Esophagus squamous epithelium (tissue), 5 donors: ENCODE results near the gene LGSN. TPM values are rescaled to one million over a fixed set of nuclear protein-coding genes. Genes with fewer than 3 reads are reported as not detected.

ENCODE experiments used
- DNase-seq: peaks from one replicate; lab custom pipeline; 2025; lab: John Stamatoyannopoulos, UW
- H3K27ac ChIP-seq, 4 donors: fragments of 200-600 bp; sonication (generic); one replicate each; pipeline ENCODE4 v1.5.1; 2016 to 2019; ENCODE audit warnings: mild to moderate bottlenecking in 1 of 4
- H3K27me3 ChIP-seq, 4 donors: fragments of 200-600 bp; sonication (generic); 1 replicate in 3 of 4; 2 replicates in 1 of 4; pipeline versions ENCODE4 v1.5.1 to v1.6.0; 2017 to 2021; ENCODE audit warnings: antibody characterized with exemption in 1 of 4
- H3K36me3 ChIP-seq, 3 donors: fragments of 200-600 bp; sonication (generic); one replicate each; pipeline ENCODE4 v1.5.1; 2016 to 2019
- H3K4me1 ChIP-seq, 3 donors: fragments of 200-600 bp; sonication (generic); one replicate each; pipeline ENCODE4 v1.5.1; 2017 to 2019
- H3K4me3 ChIP-seq, 4 donors: fragments of 200-600 bp; sonication (generic); 1 replicate in 3 of 4; 2 replicates in 1 of 4; pipeline ENCODE4 v1.5.1; 2016 to 2019; ENCODE audit warnings: mild to moderate bottlenecking in 2 of 4, moderate library complexity in 1 of 4
- H3K9me3 ChIP-seq, 3 donors: fragments of 200-600 bp; sonication (generic); one replicate each; pipeline ENCODE4 v1.5.1; 2016 to 2019
- POLR2A ChIP-seq, 4 donors: fragments of 450-650 bp; IDR thresholded peaks; one replicate each; pipeline ENCODE4 v1.6.1; 2017; ENCODE audit warnings: antibody characterized with exemption in 4 of 4, mild to moderate bottlenecking in 4 of 4, moderate library complexity in 3 of 4
- WGBS, 2 donors: methylation state at CpG; one replicate each; pipeline ENCODE4 v1.1.5; 2018; 5-methylcytosine and 5-hydroxymethylcytosine counted together
- intact Hi-C: fragments of 100-400 bp; cut with DNase I; formaldehyde crosslinking; loops from one replicate; pipeline ENCODE4 v1.15.0; 2022
- total RNA-seq, 4 donors: library from RNA; depleted of rRNA; stranded (reverse); fragments of >200 nt; gene quantifications; one replicate each; pipeline ENCODE4 v1.1.0, GENCODE V29; 2016
- TF ChIP-seq, protein P1 (sequence below), 6 experiments: fragments of 450-650 bp in 4 of 6; fragments of 200-600 bp in 2 of 6; sonication (generic) in 2 of 6; IDR thresholded peaks; one replicate each; pipeline ENCODE4 v1.5.1; 2016 to 2019; ENCODE audit warnings: antibody characterized with exemption in 6 of 6, mild to moderate bottlenecking in 4 of 6, moderate library complexity in 4 of 6
- donor health status: DM: yes; HTN: yes; CAD: no.

LGSN gene
- total RNA-seq, 4 donors from 2014 or later = not detected

DNA sequence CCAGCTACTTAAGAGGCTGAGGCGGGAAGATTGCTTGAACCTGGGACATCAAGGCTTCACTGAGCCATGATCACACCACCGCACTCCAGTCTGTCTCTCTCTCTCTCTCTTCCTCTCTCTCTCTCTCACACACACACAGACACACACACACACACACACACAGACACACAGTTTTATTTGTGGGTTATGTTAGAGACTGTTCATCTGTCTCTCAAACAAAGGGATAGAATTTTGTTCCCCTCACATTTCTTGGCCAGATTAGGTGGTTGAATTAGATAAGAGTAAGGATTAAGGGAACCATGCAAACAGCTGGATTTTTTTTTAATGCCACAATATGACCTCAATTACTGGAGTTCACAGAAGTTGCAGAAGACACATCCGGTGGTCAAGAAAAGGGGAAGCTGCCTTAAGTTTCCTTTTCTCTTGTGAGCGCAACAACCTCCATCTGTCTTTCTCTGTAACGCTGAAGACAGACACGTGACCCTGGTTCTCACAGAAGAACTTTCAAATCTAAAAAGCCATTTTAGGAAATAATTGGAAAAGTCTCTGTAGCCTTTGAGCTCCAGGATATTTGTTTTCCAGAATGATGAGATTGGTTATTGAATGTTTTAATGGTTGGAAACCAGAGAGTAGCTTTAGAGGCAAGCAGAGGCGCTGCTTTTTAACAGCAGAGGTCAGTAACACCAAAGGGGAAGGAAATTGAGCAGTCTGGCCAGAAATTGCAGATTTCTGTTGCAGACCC lies 32.9 kb upstream of the LGSN start:
- intact Hi-C loops = no loop called here
- H3K4me1 ChIP-seq = peaks cover 0 to 11% (median 0%) of the 10 kb centered on the region in 3 donors
- H3K36me3 ChIP-seq = no peaks in the 10 kb centered on the region
- H3K4me3 ChIP-seq = peak overlapping the region in 1 of 4 donors; percentile 23
- WGBS, 2 donors = 35 to 44% methylated on average over 7 of the region's 7 CpGs
- no peak overlapping the region for H3K27ac ChIP-seq
- no peak for DNase-seq
- no peaks in the 10 kb centered on the region for H3K9me3 ChIP-seq
- no peaks in the 10 kb centered on the region for H3K27me3 ChIP-seq
- TF ChIP-seq, protein P1, sequence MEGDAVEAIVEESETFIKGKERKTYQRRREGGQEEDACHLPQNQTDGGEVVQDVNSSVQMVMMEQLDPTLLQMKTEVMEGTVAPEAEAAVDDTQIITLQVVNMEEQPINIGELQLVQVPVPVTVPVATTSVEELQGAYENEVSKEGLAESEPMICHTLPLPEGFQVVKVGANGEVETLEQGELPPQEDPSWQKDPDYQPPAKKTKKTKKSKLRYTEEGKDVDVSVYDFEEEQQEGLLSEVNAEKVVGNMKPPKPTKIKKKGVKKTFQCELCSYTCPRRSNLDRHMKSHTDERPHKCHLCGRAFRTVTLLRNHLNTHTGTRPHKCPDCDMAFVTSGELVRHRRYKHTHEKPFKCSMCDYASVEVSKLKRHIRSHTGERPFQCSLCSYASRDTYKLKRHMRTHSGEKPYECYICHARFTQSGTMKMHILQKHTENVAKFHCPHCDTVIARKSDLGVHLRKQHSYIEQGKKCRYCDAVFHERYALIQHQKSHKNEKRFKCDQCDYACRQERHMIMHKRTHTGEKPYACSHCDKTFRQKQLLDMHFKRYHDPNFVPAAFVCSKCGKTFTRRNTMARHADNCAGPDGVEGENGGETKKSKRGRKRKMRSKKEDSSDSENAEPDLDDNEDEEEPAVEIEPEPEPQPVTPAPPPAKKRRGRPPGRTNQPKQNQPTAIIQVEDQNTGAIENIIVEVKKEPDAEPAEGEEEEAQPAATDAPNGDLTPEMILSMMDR (IDR thresholded peaks at IDR 0.05) = peak in 5 of 6 experiments; percentile 17 to 53 (median 46)
- no peak for TF ChIP-seq POLR2A (IDR thresholded peaks at IDR 0.05)

DNA sequence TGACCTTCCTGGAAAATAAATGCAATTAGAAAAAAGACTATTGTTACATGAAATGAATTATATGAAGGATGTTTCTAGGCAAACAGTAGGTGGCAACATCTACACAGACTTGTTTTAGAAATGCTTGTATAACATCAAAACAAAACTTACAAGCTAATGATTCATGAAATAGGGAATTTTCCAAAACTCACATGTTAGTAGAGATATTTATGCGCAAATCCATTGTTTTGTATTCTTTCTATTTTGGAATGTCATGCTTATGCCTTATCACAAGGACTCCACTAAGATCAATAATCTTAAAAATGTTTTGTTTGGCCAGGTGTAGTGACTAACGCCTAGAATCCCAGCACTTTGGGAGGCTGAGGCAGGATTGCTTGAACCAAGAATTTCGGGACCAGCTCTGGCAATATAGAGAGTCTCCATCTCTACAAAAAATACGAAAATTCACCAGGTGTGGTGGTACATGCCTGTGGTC lies 32.3 kb upstream of the LGSN start:
- Histone ChIP-seq H3K27ac (no peak overlapping the region), H3K4me3 (no peak overlapping the region), H3K27me3 (no peaks in the 10 kb centered on the region), H3K9me3 (no peaks in the 10 kb centered on the region), H3K36me3 (no peaks in the 10 kb centered on the region), H3K4me1 (peaks cover 0 to 11% (median 0%) of the 10 kb centered on the region in 3 donors)
- no peak for DNase-seq
- WGBS, 2 donors = 28 to 47% methylated on average over 4 of the region's 4 CpGs
- intact Hi-C loops = no loop called here
- no peak for TF ChIP-seq POLR2A (IDR thresholded peaks at IDR 0.05)
- TF ChIP-seq, protein P1 (IDR thresholded peaks at IDR 0.05) = peak in 5 of 6 experiments; percentile 23 to 63 (median 41)

DNA sequence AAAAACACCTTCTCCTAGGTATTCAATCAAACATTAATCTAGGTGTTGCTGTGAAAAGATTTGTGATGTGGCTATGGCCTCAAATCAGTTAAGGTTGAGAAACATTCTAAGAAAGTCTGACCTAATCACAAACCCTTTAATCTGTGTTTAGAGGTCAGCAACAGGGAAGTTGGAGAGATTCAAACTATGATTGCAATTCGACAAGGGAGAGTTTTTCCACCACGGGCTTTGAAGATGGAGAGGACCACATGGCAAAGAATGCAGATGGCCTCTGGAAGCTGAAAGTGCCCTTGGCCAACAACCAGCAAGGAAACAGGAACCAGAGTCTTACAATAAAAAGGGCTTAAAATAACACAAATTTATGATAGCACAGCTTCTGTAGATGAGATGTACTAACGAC lies 29.6 kb upstream of the LGSN start:
- WGBS, 2 donors = 41 to 42% methylated on average over 3 of the region's 3 CpGs
- Histone ChIP-seq H3K27ac (no peak overlapping the region), H3K9me3 (no peaks in the 10 kb centered on the region), H3K4me1 (peaks cover 0 to 11% (median 0%) of the 10 kb centered on the region in 3 donors), H3K4me3 (no peak overlapping the region), H3K27me3 (no peaks in the 10 kb centered on the region), H3K36me3 (no peaks in the 10 kb centered on the region)
- intact Hi-C loops = no loop called here
- TF ChIP-seq, protein P1 (IDR thresholded peaks at IDR 0.05) = no peak
- no peak for TF ChIP-seq POLR2A (IDR thresholded peaks at IDR 0.05)
- no peak for DNase-seq

DNA sequence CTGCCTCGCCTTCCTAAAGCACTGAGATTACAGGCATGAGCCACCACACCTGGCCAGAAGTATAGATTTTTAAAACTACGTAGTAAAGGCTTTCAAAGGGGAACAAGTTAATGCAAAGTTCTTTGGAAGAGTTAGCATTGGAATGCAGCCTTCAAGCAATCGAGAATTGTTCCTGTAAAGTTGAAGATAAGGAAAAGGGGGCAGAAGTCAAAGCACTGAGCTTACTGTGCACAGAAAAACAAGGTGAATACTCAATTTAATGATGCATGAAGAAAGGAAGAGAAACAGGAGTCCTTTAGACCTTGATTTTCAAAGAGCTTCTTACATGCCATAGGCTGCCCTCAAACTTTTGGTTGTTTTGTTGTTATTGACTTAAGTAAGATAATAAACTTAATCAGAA lies 29.1 kb upstream of the LGSN start:
- TF ChIP-seq, protein P1 (IDR thresholded peaks at IDR 0.05) = no peak
- TF ChIP-seq POLR2A (IDR thresholded peaks at IDR 0.05) = no peak
- DNase-seq = no peak
- no peaks in the 10 kb centered on the region for H3K27me3 ChIP-seq
- H3K27ac ChIP-seq = no peak overlapping the region
- no peak overlapping the region for H3K4me3 ChIP-seq
- WGBS, 2 donors = 33 to 49% methylated on average over 3 of the region's 3 CpGs
- intact Hi-C loops = no loop called here
- no peaks in the 10 kb centered on the region for H3K9me3 ChIP-seq
- peaks cover 0 to 11% (median 0%) of the 10 kb centered on the region in 3 donors for H3K4me1 ChIP-seq
- no peaks in the 10 kb centered on the region for H3K36me3 ChIP-seq

DNA sequence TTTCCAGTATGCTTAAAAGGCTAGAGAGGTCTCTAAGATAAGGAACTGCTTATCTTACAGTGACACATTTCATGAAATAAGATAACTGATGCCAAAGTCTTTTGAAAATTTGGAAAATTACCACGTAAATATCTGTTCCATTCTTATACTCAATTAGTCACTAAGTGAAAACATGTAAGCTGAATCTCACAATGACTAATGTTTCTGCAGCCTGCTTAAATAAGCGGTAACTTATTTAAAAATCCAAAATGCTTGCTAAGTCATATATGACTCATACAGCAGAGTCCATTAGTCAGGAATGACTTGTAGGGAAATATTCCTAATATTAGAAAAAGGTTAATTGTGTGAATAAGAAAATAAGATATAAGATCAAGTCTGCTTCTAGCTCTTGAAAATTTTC lies 27.8 kb upstream of the LGSN start:
- intact Hi-C loops = no loop called here
- no peak for DNase-seq
- TF ChIP-seq POLR2A (IDR thresholded peaks at IDR 0.05) = no peak
- TF ChIP-seq, protein P1 (IDR thresholded peaks at IDR 0.05) = no peak
- Histone ChIP-seq H3K4me3 (no peak overlapping the region), H3K4me1 (peaks cover 0 to 11% (median 0%) of the 10 kb centered on the region in 3 donors), H3K36me3 (no peaks in the 10 kb centered on the region), H3K27ac (no peak overlapping the region), H3K27me3 (no peaks in the 10 kb centered on the region), H3K9me3 (no peaks in the 10 kb centered on the region)
- 14 to 20% methylated on average over 2 of the region's 2 CpGs for WGBS, 2 donors
